EH (cell line): Measurements from ENCODE around the gene STX8.

Source experiments
- DNase-seq: peaks from one replicate; pipeline ENCODE4 v3.0.0-alpha.2; 2015; ENCODE audit warnings: low read depth

The STX8 gene

GRCh38 chr17:9439851-9440250, 135.8 kb downstream of the STX8 start:
- no peak for DNase-seq

GRCh38 chr17:9436630-9437029, 139.0 kb downstream of the STX8 start:
- no peak for DNase-seq

DNA sequence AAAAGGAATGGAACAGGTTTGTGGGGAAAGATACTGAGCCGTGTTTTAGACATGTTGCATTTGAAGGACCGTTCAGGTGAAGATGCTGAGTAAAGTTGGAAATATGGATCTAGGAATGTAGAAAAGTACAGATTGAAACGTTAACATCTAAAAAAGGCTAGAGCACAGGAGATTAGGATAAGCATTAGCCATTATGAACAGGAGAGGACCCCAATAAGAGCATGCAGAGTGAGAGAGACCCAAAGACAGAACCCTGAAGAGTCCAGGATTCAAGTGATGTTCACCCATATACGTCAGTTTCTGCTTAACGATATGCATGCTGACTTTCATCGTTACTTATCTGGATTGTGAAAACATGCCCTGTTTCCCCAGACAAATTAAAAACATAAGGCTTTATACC, 140.5 kb downstream of the STX8 start:
- DNase-seq: no peak

DNA sequence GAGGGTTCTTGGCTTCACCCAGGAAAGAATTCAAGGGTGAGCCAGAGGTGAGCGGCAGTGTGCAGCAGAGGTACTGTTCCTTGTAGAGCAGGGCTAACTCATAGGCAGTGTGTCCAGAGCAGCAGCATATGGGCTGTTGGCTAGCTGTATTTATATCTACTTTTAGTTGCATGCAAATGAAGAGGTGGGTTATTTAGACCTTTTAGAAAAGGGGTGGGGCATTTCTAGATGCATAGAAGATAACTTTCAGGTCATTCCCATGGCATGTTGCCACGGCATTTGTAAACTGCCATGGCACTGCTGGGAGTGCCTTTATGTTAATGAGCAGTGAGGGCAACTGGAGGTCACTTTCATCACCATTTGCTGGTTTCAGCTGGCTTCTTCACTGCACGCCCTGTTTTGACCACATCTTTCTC, 141.0 kb downstream of the STX8 start:
- DNase-seq: peak; percentile 6

GRCh38 chr17:9432934-9433421, 142.6 kb downstream of the STX8 start:
- DNase-seq: peak; percentile 32

- peak; percentile 21 for DNase-seq
These were observed 143.3 kb downstream of the STX8 start for GRCh38 chr17:9432134-9432885.

DNA sequence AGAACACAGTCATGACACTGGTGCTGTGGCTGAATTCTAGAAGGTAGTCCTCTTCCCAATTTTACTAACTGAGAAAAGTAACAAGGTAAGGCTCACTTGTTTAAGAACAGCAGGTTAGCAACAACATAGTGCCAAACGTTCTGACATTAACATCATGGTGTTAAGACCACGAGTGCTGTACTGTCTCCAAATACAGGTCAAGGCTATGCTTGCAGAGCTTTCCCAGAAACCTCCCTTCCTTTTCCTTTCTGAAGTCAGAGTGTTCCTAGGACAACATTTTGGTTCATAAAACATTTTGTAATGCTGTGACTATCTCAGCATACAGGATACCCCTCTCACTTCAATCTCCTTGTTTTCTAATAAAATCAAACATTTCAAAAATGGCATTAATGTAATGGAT, 144.0 kb downstream of the STX8 start:
- no peak for DNase-seq

DNA sequence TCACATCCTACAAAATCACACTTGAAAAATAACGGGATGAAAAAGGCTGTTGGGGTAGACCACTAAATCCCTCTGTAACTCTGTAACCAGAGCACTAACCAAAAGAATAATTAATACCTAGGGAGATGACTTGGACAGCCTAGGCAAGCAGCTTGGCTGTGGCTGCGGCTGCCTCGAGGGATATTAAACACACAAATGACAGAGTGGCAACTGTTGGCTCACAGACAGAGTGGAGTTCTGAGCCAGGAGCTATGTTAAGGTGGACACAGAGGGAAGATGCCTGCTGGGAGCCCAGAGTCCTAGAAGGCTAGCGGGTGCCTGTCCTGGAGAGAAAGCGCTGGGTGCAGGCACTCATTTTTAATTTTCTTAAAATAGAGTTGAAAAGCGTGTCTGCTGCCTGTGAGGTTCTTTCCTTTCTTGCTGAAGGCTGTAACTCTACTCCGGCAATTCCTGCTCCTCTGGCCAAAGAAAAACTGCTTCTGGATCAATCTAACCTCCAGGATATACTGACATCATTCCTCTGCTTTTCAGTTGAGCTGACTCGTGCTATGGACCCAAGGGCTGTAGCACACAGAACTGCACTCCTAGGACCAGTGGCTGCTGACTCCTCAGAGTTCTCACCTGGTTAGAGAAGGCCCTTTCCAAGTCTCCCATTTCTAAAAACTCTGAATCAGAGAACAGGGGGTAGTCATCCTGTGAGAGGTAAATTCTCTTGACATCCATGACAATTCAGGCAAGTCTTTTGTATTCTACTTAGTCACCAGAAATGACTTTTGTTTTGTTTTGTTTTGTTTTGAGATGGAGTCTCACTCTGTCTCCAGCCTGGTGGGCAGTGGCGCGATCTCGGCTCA, 147.9 kb downstream of the STX8 start:
- DNase-seq: no peak

DNA sequence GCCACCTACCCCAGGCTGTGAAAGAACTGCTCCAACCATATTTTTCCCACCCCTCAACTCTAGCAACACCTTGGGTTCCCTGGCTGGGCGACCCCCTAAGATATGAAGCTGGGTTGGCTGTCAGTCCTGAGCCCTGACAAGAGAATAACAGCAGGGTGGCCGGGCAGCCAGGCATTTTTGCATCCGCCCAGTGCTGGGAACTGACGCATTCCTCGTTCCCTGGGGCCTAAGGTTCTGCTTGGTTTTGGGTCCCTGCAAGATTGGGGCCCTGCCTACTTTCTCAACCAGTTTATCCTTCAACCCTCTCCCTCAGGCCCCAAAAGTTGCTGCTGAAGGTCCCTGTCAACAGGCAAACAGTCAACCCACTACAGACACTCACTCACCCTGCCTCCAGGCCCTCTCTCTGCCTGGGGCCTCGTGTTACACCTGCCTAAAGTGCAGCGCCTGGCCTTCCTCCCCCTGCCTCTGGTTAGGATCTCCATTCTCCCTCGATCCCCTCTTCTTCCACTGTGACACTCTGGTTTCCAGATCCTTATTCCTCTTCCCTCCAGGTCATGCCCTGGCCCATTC, 151.5 kb downstream of the STX8 start:
- no peak for DNase-seq

- no peak for DNase-seq
These were observed 154.1 kb downstream of the STX8 start for GRCh38 chr17:9421525-9421924.

GRCh38 chr17:9419932-9420453, 155.6 kb downstream of the STX8 start:
- DNase-seq: no peak

- DNase-seq: no peak
These were observed 161.1 kb downstream of the STX8 start for GRCh38 chr17:9414471-9414870.

DNA sequence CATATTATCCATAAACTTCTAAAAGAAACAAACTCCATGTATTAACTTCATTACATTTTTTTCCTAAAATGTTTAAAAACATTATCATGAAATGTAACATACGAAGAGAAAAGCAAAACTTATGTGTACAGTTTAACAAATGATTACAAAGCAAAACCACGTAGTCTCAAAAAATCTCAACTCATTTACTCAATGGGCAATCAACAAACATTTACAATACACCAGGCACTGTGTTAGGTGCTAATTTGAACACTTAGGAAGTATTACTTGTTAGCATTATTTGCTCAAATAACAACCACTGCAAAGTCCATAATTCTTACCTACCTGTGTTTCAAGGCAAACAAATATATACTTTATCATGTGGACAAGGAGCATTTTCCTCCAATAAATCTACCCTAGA, 164.9 kb downstream of the STX8 start:
- DNase-seq: no peak

DNA sequence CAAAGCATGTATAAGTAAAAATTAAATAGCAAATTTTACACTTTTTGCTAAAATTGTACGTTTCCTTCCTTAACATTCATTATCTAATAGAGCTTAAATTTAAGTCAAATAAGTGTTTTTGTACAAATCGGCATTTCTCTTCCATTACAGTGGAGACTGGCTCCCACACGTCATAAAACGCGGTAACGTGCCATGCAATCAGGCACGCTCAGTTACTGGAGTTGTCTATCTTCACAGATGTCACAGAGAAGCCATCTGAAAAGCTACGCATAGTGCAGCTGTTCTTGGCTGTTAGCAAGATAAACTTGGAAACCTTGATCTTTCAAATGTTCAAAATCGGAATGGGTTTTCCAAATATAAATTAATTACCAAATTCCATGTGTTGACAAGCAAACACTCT, 165.3 kb downstream of the STX8 start:
- no peak for DNase-seq

- DNase-seq: no peak
These were observed 165.7 kb downstream of the STX8 start for GRCh38 chr17:9409878-9410277.

GRCh38 chr17:9408868-9409829, 166.5 kb downstream of the STX8 start:
- no peak for DNase-seq

DNA sequence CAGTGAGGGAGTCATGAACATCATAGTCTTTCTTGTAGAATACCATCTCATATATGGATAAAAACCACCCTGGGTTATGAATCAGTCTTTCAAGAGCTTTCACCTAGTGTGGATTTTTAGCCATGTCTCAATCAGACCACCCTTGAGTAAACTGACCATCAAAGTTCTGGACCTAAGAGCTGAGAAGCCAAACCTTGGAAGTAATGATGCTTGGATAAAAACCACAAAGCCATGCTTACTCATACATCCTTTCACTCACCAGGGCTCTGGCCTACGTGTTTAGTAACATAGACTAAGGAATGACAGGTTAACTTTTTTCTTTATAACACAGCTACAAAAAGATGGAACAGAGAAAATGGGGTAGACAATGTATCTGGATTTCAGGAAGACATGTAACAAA, 167.2 kb downstream of the STX8 start:
- DNase-seq: no peak

DNA sequence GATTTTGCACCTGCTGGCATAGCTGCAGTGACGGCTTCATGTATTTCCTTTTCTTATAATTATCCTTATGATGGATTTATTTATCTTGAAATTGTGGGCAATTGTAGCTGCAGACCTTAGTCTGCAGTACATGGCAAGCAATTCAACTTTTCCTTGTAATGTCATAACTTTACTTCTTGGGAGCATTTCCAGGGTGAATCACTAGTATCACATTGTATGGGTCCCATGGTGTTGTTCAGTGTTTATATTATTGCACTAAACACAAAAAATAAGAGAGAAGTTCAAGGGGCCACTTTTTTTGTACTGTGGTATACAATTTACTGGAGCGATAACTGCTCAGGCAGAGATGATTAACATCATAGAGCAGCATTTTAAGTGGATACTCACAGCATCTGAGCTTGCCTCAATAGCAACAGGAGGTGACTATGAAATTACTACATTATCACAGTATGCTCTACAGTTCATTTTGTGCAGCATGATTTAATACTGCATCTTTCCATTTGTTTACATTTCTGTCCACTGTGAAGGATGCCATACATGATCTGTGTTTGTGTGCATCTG, 169.5 kb downstream of the STX8 start:
- no peak for DNase-seq

GRCh38 chr17:9403257-9403656, 172.4 kb downstream of the STX8 start:
- no peak for DNase-seq

GRCh38 chr17:9402590-9403199, 172.9 kb downstream of the STX8 start:
- peak; percentile 39 for DNase-seq

GRCh38 chr17:9401434-9401833, 174.2 kb downstream of the STX8 start:
- peak; percentile 37 for DNase-seq
